T-helper 17 cell (primary cell): ENCODE results near the gene PLCB1. TPM values are rescaled to one million over a fixed set of nuclear protein-coding genes. Genes with fewer than 3 reads are reported as not detected.
"Not testable (repeated sequence)": the region's sequence is repeated elsewhere in the genome, so short reads cannot be mapped to it uniquely, and the experiment has no call there.

Source experiments
- ATAC-seq: fragments of 150-1000 bp; cut with Tn5 transposase; 2 replicates; pipeline ENCODE4 v1.10.0; 2021; ENCODE audit warnings: mild to moderate bottlenecking, moderate library complexity
- DNase-seq, 3 donors: peaks; one replicate each; pipeline versions ENCODE4 v3.0.0 to v3.0.0-alpha.2; 2020 to 2021
- H3K9me3 ChIP-seq: one replicate; pipeline ENCODE4 v1.7.0; 2013; ENCODE audit warnings: low read length, mild to moderate bottlenecking; ENCODE audit not compliant: control insufficient read depth, poor library complexity, severe bottlenecking
- H3K27ac Mint-ChIP-seq: one replicate; pipeline ENCODE4 v1.8.0; 2022; ENCODE audit warnings: mild to moderate bottlenecking, moderate library complexity, mixed read lengths
- H3K27me3 Mint-ChIP-seq: one replicate; pipeline ENCODE4 v1.8.0; 2022; ENCODE audit warnings: mixed read lengths
- H3K36me3 Mint-ChIP-seq: one replicate; pipeline ENCODE4 v1.8.0; 2022; ENCODE audit warnings: low read depth, mixed read lengths
- H3K4me1 Mint-ChIP-seq: one replicate; pipeline ENCODE4 v1.8.0; 2022; ENCODE audit warnings: mild to moderate bottlenecking, mixed read lengths
- H3K4me3 Mint-ChIP-seq: one replicate; pipeline ENCODE4 v1.8.0; 2022; ENCODE audit warnings: mild to moderate bottlenecking, moderate library complexity, mixed read lengths
- total RNA-seq, 4 donors: library from RNA in 2 of 4; stranded (reverse) in 2 of 4; gene quantifications; one replicate each; pipeline ENCODE4 v1.2.3 and lab custom pipeline; 2022 to 2026

Gene PLCB1
- total RNA-seq, 2 donors from 2014 or later, result 19.1 to 23.1 TPM

GRCh38 chr20:8627340-8628004, 495.4 kb downstream of the PLCB1 start:
- H3K27me3 Mint-ChIP-seq, result no peaks in the 10 kb centered on the region
- peaks cover 2% of the 10 kb centered on the region for H3K4me1 Mint-ChIP-seq
- no peak overlapping the region for H3K4me3 Mint-ChIP-seq
- H3K27ac Mint-ChIP-seq, result no peak overlapping the region
- peaks cover 4% of the 10 kb centered on the region for H3K36me3 Mint-ChIP-seq
- no peak for DNase-seq
- H3K9me3 ChIP-seq, result no peaks in the 10 kb centered on the region
- no peak for ATAC-seq

- ATAC-seq (no peak), DNase-seq (no peak)
- peaks cover 2% of the 10 kb centered on the region for H3K36me3 Mint-ChIP-seq
- no peak overlapping the region for H3K4me3 Mint-ChIP-seq
- H3K4me1 Mint-ChIP-seq, result peaks cover 2% of the 10 kb centered on the region
- H3K27me3 Mint-ChIP-seq, result no peaks in the 10 kb centered on the region
- H3K27ac Mint-ChIP-seq, result no peak overlapping the region
- no peaks in the 10 kb centered on the region for H3K9me3 ChIP-seq
Observed at GRCh38 chr20:8631271-8631670, 499.2 kb downstream of the PLCB1 start.

GRCh38 chr20:8633366-8633765, 501.3 kb downstream of the PLCB1 start:
- peaks cover 2% of the 10 kb centered on the region for H3K36me3 Mint-ChIP-seq
- H3K9me3 ChIP-seq, result no peaks in the 10 kb centered on the region
- H3K27me3 Mint-ChIP-seq, result no peaks in the 10 kb centered on the region
- H3K27ac Mint-ChIP-seq, result no peak overlapping the region
- no peak overlapping the region for H3K4me3 Mint-ChIP-seq
- H3K4me1 Mint-ChIP-seq, result peaks cover 2% of the 10 kb centered on the region
- no peak for DNase-seq
- no peak for ATAC-seq

- DNase-seq (no peak), ATAC-seq (no peak)
- H3K27me3 Mint-ChIP-seq, result no peaks in the 10 kb centered on the region
- H3K36me3 Mint-ChIP-seq, result no peaks in the 10 kb centered on the region
- H3K4me1 Mint-ChIP-seq, result no peaks in the 10 kb centered on the region
- no peaks in the 10 kb centered on the region for H3K9me3 ChIP-seq
- no peak overlapping the region for H3K27ac Mint-ChIP-seq
- H3K4me3 Mint-ChIP-seq, result no peak overlapping the region
Observed at GRCh38 chr20:8635048-8635572, 503.0 kb downstream of the PLCB1 start.

GRCh38 chr20:8635837-8636236, 503.8 kb downstream of the PLCB1 start:
- ATAC-seq (no peak), DNase-seq (no peak)
- Mint-ChIP-seq H3K36me3 (no peaks in the 10 kb centered on the region), H3K4me3 (no peak overlapping the region), H3K4me1 (no peaks in the 10 kb centered on the region), H3K27ac (no peak overlapping the region), H3K27me3 (no peaks in the 10 kb centered on the region)
- no peaks in the 10 kb centered on the region for H3K9me3 ChIP-seq

- H3K4me3 Mint-ChIP-seq, result no peak overlapping the region
- no peaks in the 10 kb centered on the region for H3K4me1 Mint-ChIP-seq
- no peak for ATAC-seq
Observed at GRCh38 chr20:8639112-8639778, 507.2 kb downstream of the PLCB1 start.

GRCh38 chr20:8640461-8640860, 508.4 kb downstream of the PLCB1 start:
- Mint-ChIP-seq H3K27ac (no peak overlapping the region), H3K27me3 (no peaks in the 10 kb centered on the region), H3K4me3 (no peak overlapping the region), H3K4me1 (peaks cover 2% of the 10 kb centered on the region), H3K36me3 (peaks cover 2% of the 10 kb centered on the region)
- H3K9me3 ChIP-seq, result no peaks in the 10 kb centered on the region
- no peak for DNase-seq
- ATAC-seq, result no peak

More at GRCh38 chr20:8639112-8639778, 507.2 kb downstream of the PLCB1 start:
- Mint-ChIP-seq H3K36me3 (no peaks in the 10 kb centered on the region), H3K27ac (no peak overlapping the region), H3K27me3 (no peaks in the 10 kb centered on the region)
- H3K9me3 ChIP-seq, result no peaks in the 10 kb centered on the region
- no peak for DNase-seq

GRCh38 chr20:8642247-8642646, 510.2 kb downstream of the PLCB1 start:
- no peak overlapping the region for H3K27ac Mint-ChIP-seq

GRCh38 chr20:8644468-8644867, 512.4 kb downstream of the PLCB1 start:
- H3K9me3 ChIP-seq, H3K4me1 Mint-ChIP-seq, H3K27ac Mint-ChIP-seq, H3K36me3 Mint-ChIP-seq, H3K4me3 Mint-ChIP-seq, H3K27me3 Mint-ChIP-seq, DNase-seq, ATAC-seq: not testable (repeated sequence)

More at GRCh38 chr20:8642247-8642646, 510.2 kb downstream of the PLCB1 start:
- Mint-ChIP-seq H3K4me3 (no peak overlapping the region), H3K4me1 (peaks cover 2% of the 10 kb centered on the region), H3K27me3 (no peaks in the 10 kb centered on the region), H3K36me3 (peaks cover 4% of the 10 kb centered on the region)
- ATAC-seq, result no peak
- DNase-seq, result no peak
- H3K9me3 ChIP-seq, result no peaks in the 10 kb centered on the region

GRCh38 chr20:8645326-8645725, 513.3 kb downstream of the PLCB1 start:
- ATAC-seq (no peak), DNase-seq (no peak)
- peaks cover 4% of the 10 kb centered on the region for H3K36me3 Mint-ChIP-seq
- H3K4me3 Mint-ChIP-seq, result no peak overlapping the region
- peaks cover 6% of the 10 kb centered on the region for H3K4me1 Mint-ChIP-seq
- H3K27me3 Mint-ChIP-seq, result no peaks in the 10 kb centered on the region
- H3K9me3 ChIP-seq, result no peaks in the 10 kb centered on the region
- no peak overlapping the region for H3K27ac Mint-ChIP-seq

GRCh38 chr20:8646033-8646441, 514.0 kb downstream of the PLCB1 start:
- H3K9me3 ChIP-seq, result no peaks in the 10 kb centered on the region
- Mint-ChIP-seq H3K4me3 (no peak overlapping the region), H3K36me3 (peaks cover 4% of the 10 kb centered on the region), H3K4me1 (peaks cover 6% of the 10 kb centered on the region), H3K27me3 (no peaks in the 10 kb centered on the region), H3K27ac (no peak overlapping the region)
- DNase-seq (no peak), ATAC-seq (no peak)

GRCh38 chr20:8646716-8647115, 514.6 kb downstream of the PLCB1 start:
- DNase-seq (no peak), ATAC-seq (no peak)

GRCh38 chr20:8647961-8648441, 515.9 kb downstream of the PLCB1 start:
- Mint-ChIP-seq H3K4me1 (peaks cover 6% of the 10 kb centered on the region), H3K36me3 (peaks cover 4% of the 10 kb centered on the region), H3K27me3 (no peaks in the 10 kb centered on the region), H3K27ac (peak overlapping the region; percentile 11), H3K4me3 (no peak overlapping the region)
- DNase-seq (no peak), ATAC-seq (no peak)
- no peaks in the 10 kb centered on the region for H3K9me3 ChIP-seq

More at GRCh38 chr20:8646716-8647115, 514.6 kb downstream of the PLCB1 start:
- Mint-ChIP-seq H3K4me1 (peaks cover 6% of the 10 kb centered on the region), H3K27ac (no peak overlapping the region), H3K27me3 (no peaks in the 10 kb centered on the region), H3K4me3 (no peak overlapping the region), H3K36me3 (peaks cover 4% of the 10 kb centered on the region)
- H3K9me3 ChIP-seq, result no peaks in the 10 kb centered on the region
